Neutrophil (primary cell): ENCODE results near the gene PRDM16.

Source experiments
- H3K27ac ChIP-seq: fragments of 200-600 bp; sonication (generic); 2 replicates; pipeline ENCODE4 v1.5.1; 2016; ENCODE audit warnings: mild to moderate bottlenecking, moderate library complexity
- H3K27me3 ChIP-seq: fragments of 200-600 bp; sonication (generic); 2 replicates; pipeline ENCODE4 v1.6.0; 2016; ENCODE audit warnings: mild to moderate bottlenecking
- H3K36me3 ChIP-seq: fragments of 200-600 bp; sonication (generic); 2 replicates; pipeline ENCODE4 v1.5.1; 2017
- H3K4me1 ChIP-seq, 2 experiments: fragments of 200-600 bp in 1 of 2; sonication (generic) in 1 of 2; 1 replicate in 1 of 2; 2 replicates in 1 of 2; pipeline versions ENCODE4 v1.5.1 to v1.6.1; 2013 to 2016; ENCODE audit warnings: low read depth in 1 of 2, low read length in 1 of 2, mild to moderate bottlenecking in 1 of 2, moderate library complexity in 1 of 2; ENCODE audit not compliant: control insufficient read depth in 1 of 2, insufficient read depth in 1 of 2
- H3K4me3 ChIP-seq, 2 experiments: fragments of 200-600 bp in 1 of 2; sonication (generic) in 1 of 2; 1 replicate in 1 of 2; 2 replicates in 1 of 2; pipeline ENCODE4 v1.5.1; 2013 to 2016; ENCODE audit warnings: low read depth in 1 of 2, low read length in 1 of 2, mild to moderate bottlenecking in 1 of 2, moderate library complexity in 1 of 2
- H3K9me3 ChIP-seq: fragments of 200-600 bp; sonication (generic); 2 replicates; pipeline ENCODE4 v1.5.1; 2016
- CTCF ChIP-seq: fragments of 200-600 bp; sonication (generic); IDR thresholded peaks from 2 replicates; pipeline ENCODE4 v1.5.1; 2016; ENCODE audit warnings: antibody characterized with exemption

Gene PRDM16

GRCh38 chr1:3483380-3483779 is 414.4 kb downstream of the PRDM16 start:
- Histone ChIP-seq H3K4me3 (no peak overlapping the region), H3K27me3 (peaks cover 13% of the 10 kb centered on the region), H3K27ac (no peak overlapping the region), H3K9me3 (no peaks in the 10 kb centered on the region), H3K4me1 (no peaks in the 10 kb centered on the region), H3K36me3 (no peaks in the 10 kb centered on the region)
- no peak for TF ChIP-seq CTCF

GRCh38 chr1:3483801-3484444 is 414.9 kb downstream of the PRDM16 start:
- Histone ChIP-seq H3K9me3 (no peaks in the 10 kb centered on the region), H3K4me3 (no peak overlapping the region), H3K27ac (no peak overlapping the region), H3K4me1 (no peaks in the 10 kb centered on the region), H3K27me3 (peaks cover 13% of the 10 kb centered on the region), H3K36me3 (peaks cover under 1% of the 10 kb centered on the region)
- peak; percentile 41 for TF ChIP-seq CTCF

GRCh38 chr1:3485016-3485415 is 416.0 kb downstream of the PRDM16 start:
- no peak overlapping the region for H3K27ac ChIP-seq
- no peaks in the 10 kb centered on the region for H3K4me1 ChIP-seq
- no peak for TF ChIP-seq CTCF
- peaks cover 11% of the 10 kb centered on the region for H3K36me3 ChIP-seq
- no peaks in the 10 kb centered on the region for H3K9me3 ChIP-seq
- H3K4me3 ChIP-seq = no peak overlapping the region
- H3K27me3 ChIP-seq = peaks cover 13% of the 10 kb centered on the region
